Keratinocyte (primary cell): Measurements from ENCODE around the gene KRT2.

Source experiments
- CTCF ChIP-seq, 3 experiments: IDR thresholded peaks in 1 of 3; conservative IDR thresholded peaks in 1 of 3; optimal IDR thresholded peaks in 1 of 3; 2 replicates in 2 of 3; 3 replicates in 1 of 3; pipeline versions ENCODE3 to v1.5.1; 2011; ENCODE audit warnings: low read length in 3 of 3, mild to moderate bottlenecking in 3 of 3, moderate library complexity in 2 of 3, control low read depth in 1 of 3, inconsistent platforms in 1 of 3; ENCODE audit not compliant: insufficient read depth in 2 of 3; ENCODE audit errors: extremely low read depth in 1 of 3
- EZH2 ChIP-seq: IDR thresholded peaks from one replicate; pipeline ENCODE4 v1.6.1; 2012; ENCODE audit warnings: inconsistent platforms, mild to moderate bottlenecking, low read length, moderate library complexity

- TF ChIP-seq CTCF (optimal IDR thresholded peaks at IDR 0.05 in 1 of 3, IDR thresholded peaks at IDR 0.05 in 1 of 3, conservative IDR thresholded peaks at IDR 0.05 in 1 of 3; ENCODE audit: extremely low read depth in 1 of 3, insufficient read depth in 2 of 3, low read length in 3 of 3) (no peak), EZH2 (no peak)
Observed at GRCh38 chr12:52656616-52657015, 4.6 kb upstream of the KRT2 start.
